ENCODE results near the gene ADGRB3. TPM values are rescaled to one million over a fixed set of nuclear protein-coding genes. Genes with fewer than 3 reads are reported as not detected.

Gene ADGRB3
- polyA plus RNA-seq, 3 donors = 0.08 to 0.46 (median 0.11) TPM

GRCh38 chr6:69293471-69293870 lies 658.4 kb downstream of the ADGRB3 start:
- WGBS, 3 donors = 49 to 69% (median 68%) methylated on average over 4 of the region's 4 CpGs
- no peak overlapping the region for H3K27ac ChIP-seq (ENCODE audit: low read depth, low read length)

- 66 to 75% (median 68%) methylated on average over 5 of the region's 5 CpGs for WGBS, 3 donors
- no peak overlapping the region for H3K27ac ChIP-seq (ENCODE audit: low read depth, low read length)
Measured at GRCh38 chr6:69294407-69294806, 659.3 kb downstream of the ADGRB3 start.

GRCh38 chr6:69294862-69295261 lies 659.8 kb downstream of the ADGRB3 start:
- WGBS, 3 donors = 75 to 83% (median 83%) methylated on average over 4 of the region's 4 CpGs
- H3K27ac ChIP-seq (ENCODE audit: low read depth, low read length) = no peak overlapping the region

GRCh38 chr6:69303382-69303781 lies 668.3 kb downstream of the ADGRB3 start:
- WGBS, 3 donors = 69 to 86% (median 86%) methylated on average over 2 of the region's 2 CpGs
- H3K27ac ChIP-seq (ENCODE audit: low read depth, low read length) = no peak overlapping the region

GRCh38 chr6:69305456-69305855 lies 670.4 kb downstream of the ADGRB3 start:
- WGBS, 3 donors = 47 to 64% (median 56%) methylated on average over 2 of the region's 2 CpGs

GRCh38 chr6:69308584-69308983 lies 673.5 kb downstream of the ADGRB3 start:
- 70 to 87% (median 75%) methylated on average over 2 of the region's 2 CpGs for WGBS, 3 donors

More at GRCh38 chr6:69305456-69305855, 670.4 kb downstream of the ADGRB3 start:
- no peak overlapping the region for H3K27ac ChIP-seq (ENCODE audit: low read depth, low read length)

GRCh38 chr6:69311888-69312287 lies 676.8 kb downstream of the ADGRB3 start:
- H3K27ac ChIP-seq (ENCODE audit: low read depth, low read length) = no peak overlapping the region
- WGBS, 3 donors = 87 to 93% (median 88%) methylated on average over 1 of the region's 1 CpG

More at GRCh38 chr6:69308584-69308983, 673.5 kb downstream of the ADGRB3 start:
- no peak overlapping the region for H3K27ac ChIP-seq (ENCODE audit: low read depth, low read length)

GRCh38 chr6:69314001-69314400 lies 678.9 kb downstream of the ADGRB3 start:
- 63 to 80% (median 78%) methylated on average over 1 of the region's 1 CpG for WGBS, 3 donors
- no peak overlapping the region for H3K27ac ChIP-seq (ENCODE audit: low read depth, low read length)

- no peak overlapping the region for H3K27ac ChIP-seq (ENCODE audit: low read depth, low read length)
Measured at GRCh38 chr6:69314531-69314930, 679.4 kb downstream of the ADGRB3 start.

- WGBS, 3 donors = 83 to 89% (median 89%) methylated on average over 2 of the region's 2 CpGs
- no peak overlapping the region for H3K27ac ChIP-seq (ENCODE audit: low read depth, low read length)
Measured at GRCh38 chr6:69331886-69332285, 696.8 kb downstream of the ADGRB3 start.

- H3K27ac ChIP-seq (ENCODE audit: low read depth, low read length) = no peak overlapping the region
- WGBS, 3 donors = 50 to 71% (median 68%) methylated on average over 3 of the region's 3 CpGs
Measured at GRCh38 chr6:69337311-69337710, 702.2 kb downstream of the ADGRB3 start.

GRCh38 chr6:69338431-69339162 lies 703.5 kb downstream of the ADGRB3 start:
- 87 to 91% (median 90%) methylated on average over 5 of the region's 5 CpGs for WGBS, 3 donors
- no peak overlapping the region for H3K27ac ChIP-seq (ENCODE audit: low read depth, low read length)

- no peak overlapping the region for H3K27ac ChIP-seq (ENCODE audit: low read depth, low read length)
- WGBS, 3 donors = 72 to 84% (median 79%) methylated on average over 6 of the region's 6 CpGs
Measured at GRCh38 chr6:69339163-69339550, 704.1 kb downstream of the ADGRB3 start.

GRCh38 chr6:69340196-69340595 lies 705.1 kb downstream of the ADGRB3 start:
- no peak overlapping the region for H3K27ac ChIP-seq (ENCODE audit: low read depth, low read length)
- WGBS, 3 donors = 86 to 94% (median 93%) methylated on average over 1 of the region's 1 CpG

- 50 to 55% (median 53%) methylated on average over 2 of the region's 2 CpGs for WGBS, 3 donors
- H3K27ac ChIP-seq (ENCODE audit: low read depth, low read length) = no peak overlapping the region
Measured at GRCh38 chr6:69343851-69344250, 708.8 kb downstream of the ADGRB3 start.

GRCh38 chr6:69349771-69350170 lies 714.7 kb downstream of the ADGRB3 start:
- 64 to 75% (median 65%) methylated on average over 7 of the region's 7 CpGs for WGBS, 3 donors

GRCh38 chr6:69362209-69362608 lies 727.1 kb downstream of the ADGRB3 start:
- 62 to 87% (median 82%) methylated on average over 3 of the region's 3 CpGs for WGBS, 3 donors
- no peak overlapping the region for H3K27ac ChIP-seq (ENCODE audit: low read depth, low read length)

More at GRCh38 chr6:69349771-69350170, 714.7 kb downstream of the ADGRB3 start:
- no peak overlapping the region for H3K27ac ChIP-seq (ENCODE audit: low read depth, low read length)

GRCh38 chr6:69366831-69367230 lies 731.7 kb downstream of the ADGRB3 start:
- 62 to 88% (median 74%) methylated on average over 1 of the region's 1 CpG for WGBS, 3 donors
- H3K27ac ChIP-seq (ENCODE audit: low read depth, low read length) = no peak overlapping the region

GRCh38 chr6:69368613-69369012 lies 733.5 kb downstream of the ADGRB3 start:
- WGBS, 3 donors = 57 to 74% (median 67%) methylated on average over 1 of the region's 1 CpG
- no peak overlapping the region for H3K27ac ChIP-seq (ENCODE audit: low read depth, low read length)

GRCh38 chr6:69370763-69371162 lies 735.7 kb downstream of the ADGRB3 start:
- H3K27ac ChIP-seq (ENCODE audit: low read depth, low read length) = no peak overlapping the region
- WGBS, 3 donors = 64 to 71% (median 71%) methylated on average over 3 of the region's 3 CpGs

Measured in adipose tissue (tissue), 3 donors.